Caco-2 (cell line): ENCODE results near the gene MUC2. TPM values are rescaled to one million over a fixed set of nuclear protein-coding genes. Genes with fewer than 3 reads are reported as not detected.

ENCODE experiments used
- BruUV-seq: library from RNA; stranded (reverse); fragments of 400-500 nt; replicated peaks from 2 replicates; lab custom pipeline; 2021; lab: Mats Ljungman, UMichigan
- CTCF ChIA-PET: fragments of 300-600 bp; sonication (Branson Sonifier 250); formaldehyde crosslinking; loops from one replicate; lab custom pipeline; 2022; ENCODE audit warnings: antibody characterized with exemption; lab: Charles Lee
- POLR2A ChIA-PET: fragments of 300-600 bp; sonication (Branson Sonifier 250); formaldehyde crosslinking; loops from one replicate; lab custom pipeline; 2022; ENCODE audit warnings: antibody characterized with exemption; lab: Charles Lee
- DNase-seq, 2 experiments: peaks; one replicate each; pipeline versions ENCODE4 v3.0.0 to v3.0.0-alpha.2; 2020 to 2022
- H3K27me3 ChIP-seq: replicated peaks from 2 replicates; pipeline ENCODE4 v1.6.0; 2011; ENCODE audit warnings: low read length; ENCODE audit not compliant: control insufficient read depth, insufficient read depth
- H3K36me3 ChIP-seq: 2 replicates; pipeline ENCODE4 v1.5.1; 2011; ENCODE audit warnings: low read length; ENCODE audit not compliant: control insufficient read depth, insufficient read depth
- H3K4me1 ChIP-seq: fragments of 250-450 bp; sonication (Bioruptor Pico); 2 replicates; pipeline ENCODE4 v1.5.1; 2020; ENCODE audit warnings: mild to moderate bottlenecking
- H3K4me3 ChIP-seq: 2 replicates; pipeline ENCODE4 v1.5.1; 2011; ENCODE audit warnings: low read depth, mild to moderate bottlenecking, control low read depth, low read length
- H3K9me3 ChIP-seq: fragments of 250-450 bp; sonication (Bioruptor Pico); 2 replicates; pipeline ENCODE4 v1.5.1; 2020; ENCODE audit warnings: mild to moderate bottlenecking, moderate library complexity
- H3K27ac Mint-ChIP-seq: one replicate; pipeline ENCODE4 v1.8.0; 2022; ENCODE audit warnings: mixed read lengths; ENCODE audit not compliant: unreplicated experiment
- H3K27me3 Mint-ChIP-seq: one replicate; pipeline ENCODE4 v1.8.0; 2022; ENCODE audit warnings: mixed read lengths; ENCODE audit not compliant: insufficient read depth, unreplicated experiment
- H3K36me3 Mint-ChIP-seq: one replicate; pipeline ENCODE4 v1.8.0; 2022; ENCODE audit warnings: mild to moderate bottlenecking, mixed read lengths; ENCODE audit not compliant: insufficient read depth, unreplicated experiment
- H3K4me1 Mint-ChIP-seq: one replicate; pipeline ENCODE4 v1.8.0; 2022; ENCODE audit warnings: low read depth, mixed read lengths; ENCODE audit not compliant: unreplicated experiment
- H3K4me3 Mint-ChIP-seq: one replicate; pipeline ENCODE4 v1.8.0; 2022; ENCODE audit warnings: mild to moderate bottlenecking, moderate library complexity, mixed read lengths; ENCODE audit not compliant: unreplicated experiment
- H3K9me3 Mint-ChIP-seq: one replicate; pipeline ENCODE4 v1.8.0; 2022; ENCODE audit warnings: mixed read lengths; ENCODE audit not compliant: unreplicated experiment
- CTCF ChIP-seq, 2 experiments: fragments of 200-600 bp in 1 of 2; IDR thresholded peaks; 1 replicate in 1 of 2; 2 replicates in 1 of 2; pipeline versions ENCODE4 v1.5.1 to v1.8.0; 2011 to 2022; ENCODE audit warnings: antibody characterized with exemption in 1 of 2, control low read depth in 1 of 2, inconsistent platforms in 1 of 2, low read depth in 1 of 2, low read length in 1 of 2, mild to moderate bottlenecking in 1 of 2, moderate library complexity in 1 of 2; ENCODE audit not compliant: insufficient read depth in 1 of 2, severe bottlenecking in 1 of 2, unreplicated experiment in 1 of 2
- intact Hi-C: fragments of 100-400 bp; cut with micrococcal nuclease; formaldehyde crosslinking; loops from one replicate; pipeline ENCODE4 v1.10.0; 2022; ENCODE audit not compliant: unreplicated experiment
- total RNA-seq: library from RNA; stranded (reverse); gene quantifications from 2 replicates; pipeline ENCODE4 v1.2.3, GENCODE V29; 2022

Gene MUC2
- total RNA-seq, 1 experiment from 2014 or later: 0.05 TPM

DNA sequence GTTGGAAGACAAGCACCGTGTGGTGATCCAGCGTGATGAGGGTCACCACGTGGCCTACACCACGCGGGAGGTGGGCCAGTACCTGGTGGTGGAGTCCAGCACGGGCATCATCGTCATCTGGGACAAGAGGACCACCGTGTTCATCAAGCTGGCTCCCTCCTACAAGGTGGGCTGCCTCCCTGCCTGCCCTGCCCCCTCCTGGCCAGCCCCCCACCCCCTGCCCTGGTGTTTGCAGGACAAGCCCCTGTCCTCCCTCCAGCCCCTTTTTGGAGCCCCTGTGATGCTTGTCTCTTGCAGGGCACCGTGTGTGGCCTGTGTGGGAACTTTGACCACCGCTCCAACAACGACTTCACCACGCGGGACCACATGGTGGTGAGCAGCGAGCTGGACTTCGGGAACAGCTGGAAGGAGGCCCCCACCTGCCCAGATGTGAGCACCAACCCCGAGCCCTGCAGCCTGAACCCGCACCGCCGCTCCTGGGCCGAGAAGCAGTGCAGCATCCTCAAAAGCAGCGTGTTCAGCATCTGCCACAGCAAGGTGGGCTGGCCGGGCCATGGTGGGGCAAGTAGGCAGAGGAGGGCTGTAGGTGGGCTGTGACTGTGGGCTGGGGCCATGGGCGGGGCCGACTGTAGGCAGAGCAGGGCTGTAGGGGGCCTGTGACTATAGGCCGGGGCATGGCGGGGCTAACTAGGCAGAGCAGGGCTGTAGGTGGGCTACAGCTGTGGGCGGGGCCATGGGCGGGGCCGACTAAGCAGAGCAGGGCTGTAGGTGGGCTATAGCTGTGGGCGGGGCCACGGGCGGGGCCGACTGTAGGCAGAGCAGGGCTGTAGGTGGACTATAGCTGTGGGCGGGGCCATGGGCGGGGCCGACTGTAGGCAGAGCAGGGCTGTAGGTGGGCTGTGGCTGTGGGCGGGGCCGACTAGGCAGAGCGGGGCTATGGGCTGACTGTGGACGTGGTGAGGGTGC, 13.6 kb downstream of the MUC2 start:
- POLR2A ChIA-PET: no interaction called here
- Mint-ChIP-seq H3K4me3 (no peak overlapping the region), H3K4me1 (no peaks in the 10 kb centered on the region), H3K9me3 (no peaks in the 10 kb centered on the region), H3K27ac (no peak overlapping the region), H3K27me3 (no peaks in the 10 kb centered on the region), H3K36me3 (no peaks in the 10 kb centered on the region)
- peaks cover 9% of the 10 kb centered on the region; the same call in 1 of the 2 replicates for H3K9me3 ChIP-seq
- no peak for DNase-seq
- H3K36me3 ChIP-seq: no peaks in the 10 kb centered on the region
- intact Hi-C loops: no loop called here
- H3K4me1 ChIP-seq: no peaks in the 10 kb centered on the region
- no peak overlapping the region for H3K4me3 ChIP-seq
- TF ChIP-seq CTCF (IDR thresholded peaks at IDR 0.05; ENCODE audit: insufficient read depth in 1 of 2, low read depth in 1 of 2, low read length in 1 of 2, severe bottlenecking in 1 of 2, unreplicated experiment in 1 of 2): no peak
- CTCF ChIA-PET: no interaction called here
- H3K27me3 ChIP-seq: no peaks in the 10 kb centered on the region
- BruUV-seq: no TSS peak

- no peaks in the 10 kb centered on the region for H3K4me1 Mint-ChIP-seq
- TF ChIP-seq CTCF (IDR thresholded peaks at IDR 0.05; ENCODE audit: insufficient read depth in 1 of 2, low read depth in 1 of 2, low read length in 1 of 2, severe bottlenecking in 1 of 2, unreplicated experiment in 1 of 2): no peak
- intact Hi-C loops: no loop called here
- Histone ChIP-seq H3K27me3 (no peaks in the 10 kb centered on the region), H3K36me3 (no peaks in the 10 kb centered on the region), H3K4me1 (no peaks in the 10 kb centered on the region), H3K9me3 (peaks cover 9% of the 10 kb centered on the region; the same call in 1 of the 2 replicates), H3K4me3 (no peak overlapping the region)
- no peak for DNase-seq
- no peaks in the 10 kb centered on the region for H3K36me3 Mint-ChIP-seq
- H3K27ac Mint-ChIP-seq: no peak overlapping the region
- H3K4me3 Mint-ChIP-seq: no peak overlapping the region
- CTCF ChIA-PET: no interaction called here
- POLR2A ChIA-PET: no interaction called here
- H3K9me3 Mint-ChIP-seq: no peaks in the 10 kb centered on the region
- no TSS peak for BruUV-seq
- H3K27me3 Mint-ChIP-seq: no peaks in the 10 kb centered on the region
Observed at GRCh38 chr11:1088927-1089737, 14.5 kb downstream of the MUC2 start.
